ENCODE results near the gene STRBP.
"Not testable (repeated sequence)": the region's sequence is repeated elsewhere in the genome, so short reads cannot be mapped to it uniquely, and the experiment has no call there.

STRBP gene

DNA sequence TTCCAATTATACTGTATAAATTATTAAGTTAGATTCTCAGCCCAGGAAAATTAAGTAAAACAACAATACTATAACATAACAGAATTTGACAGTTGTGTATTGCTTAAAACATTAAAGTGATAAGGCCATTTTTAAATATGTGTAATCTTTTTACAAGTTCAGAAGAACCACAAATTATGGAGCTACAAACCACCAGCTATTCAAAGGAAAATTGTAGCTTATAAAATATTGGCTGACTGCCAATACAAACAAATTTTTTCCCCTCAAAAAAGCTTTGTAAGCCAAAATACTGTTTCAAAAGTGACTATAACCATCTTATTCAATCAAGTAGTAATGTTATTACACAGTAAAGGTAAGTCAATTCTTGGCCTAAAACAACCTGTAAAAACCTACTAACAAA lies 21.9 kb downstream of the STRBP start:
- no peak for DNase-seq

DNA sequence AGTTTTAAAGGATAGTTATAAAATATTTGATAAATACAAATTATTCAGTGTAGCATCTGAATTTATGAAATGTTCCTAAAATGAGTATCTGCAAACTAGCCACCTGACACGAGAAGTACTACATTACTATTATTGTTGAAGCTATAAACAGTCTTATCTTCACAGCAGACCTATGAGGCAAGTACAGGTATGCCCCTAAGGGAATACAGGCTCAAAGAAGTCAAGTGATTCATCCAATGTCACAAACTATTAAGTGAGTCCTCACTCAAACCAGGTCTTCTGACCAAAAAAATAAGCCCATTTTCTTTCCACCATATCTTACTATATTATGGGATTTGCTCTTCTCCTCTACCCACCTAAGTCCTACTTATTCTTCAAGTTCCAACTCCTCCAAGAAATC lies 28.7 kb downstream of the STRBP start:
- no peak for DNase-seq

DNA sequence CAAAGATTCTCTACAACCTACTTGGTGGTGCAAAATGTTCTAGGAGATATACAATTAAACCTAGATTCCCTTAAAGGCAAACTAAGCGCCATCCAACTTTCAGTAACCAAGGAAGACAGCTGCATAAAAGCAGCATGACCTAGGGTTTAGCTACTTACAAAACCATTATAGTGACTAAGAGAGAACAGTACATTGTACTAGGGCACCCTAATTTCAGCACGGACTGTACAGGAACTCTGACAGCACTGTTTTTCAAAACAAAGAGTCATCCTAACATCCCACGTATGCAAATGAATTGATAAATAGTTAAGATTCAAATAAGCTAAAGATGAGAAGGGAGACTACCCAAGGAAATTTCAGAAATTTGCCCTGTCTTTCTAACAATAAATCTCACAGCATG lies 30.0 kb downstream of the STRBP start:
- no peak for DNase-seq

DNA sequence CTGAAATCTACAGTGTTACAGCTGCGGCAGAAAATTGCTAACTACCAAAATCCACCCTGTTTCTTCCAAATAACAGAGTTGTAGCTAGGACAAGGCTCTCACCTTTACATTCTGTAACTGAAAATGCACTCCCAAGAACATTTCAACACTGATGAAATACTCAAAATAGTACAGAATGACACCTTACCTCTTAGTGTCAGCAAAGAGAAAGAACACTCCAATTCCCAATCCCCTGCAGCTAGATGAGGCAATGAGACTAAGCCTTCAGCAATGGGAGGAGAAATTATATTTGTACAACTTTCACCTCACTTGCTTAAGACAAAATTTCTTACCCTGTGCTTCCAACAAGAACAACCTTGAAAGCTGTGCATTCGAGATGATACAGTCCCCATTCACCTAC lies 31.2 kb downstream of the STRBP start:
- DNase-seq, result no peak

DNA sequence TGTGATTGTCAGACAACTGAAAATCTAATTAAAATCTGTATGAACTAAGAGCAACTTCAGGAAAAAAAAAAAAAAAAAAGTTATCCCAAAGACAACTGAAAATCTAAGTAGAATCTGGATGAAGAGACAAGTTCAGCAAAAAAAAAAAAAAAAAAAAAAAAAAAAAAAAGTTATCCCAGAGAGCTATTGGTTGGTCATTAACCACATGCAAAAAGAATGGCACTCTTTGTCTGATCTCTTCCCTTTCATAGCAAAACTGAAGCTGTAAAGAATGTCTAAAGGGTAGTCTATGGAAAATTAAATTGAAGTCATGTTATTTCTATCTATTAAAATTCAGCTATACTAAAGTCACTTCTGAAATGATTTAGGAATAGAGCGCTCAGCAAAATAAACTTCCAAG lies 32.9 kb downstream of the STRBP start:
- DNase-seq, result no peak

DNA sequence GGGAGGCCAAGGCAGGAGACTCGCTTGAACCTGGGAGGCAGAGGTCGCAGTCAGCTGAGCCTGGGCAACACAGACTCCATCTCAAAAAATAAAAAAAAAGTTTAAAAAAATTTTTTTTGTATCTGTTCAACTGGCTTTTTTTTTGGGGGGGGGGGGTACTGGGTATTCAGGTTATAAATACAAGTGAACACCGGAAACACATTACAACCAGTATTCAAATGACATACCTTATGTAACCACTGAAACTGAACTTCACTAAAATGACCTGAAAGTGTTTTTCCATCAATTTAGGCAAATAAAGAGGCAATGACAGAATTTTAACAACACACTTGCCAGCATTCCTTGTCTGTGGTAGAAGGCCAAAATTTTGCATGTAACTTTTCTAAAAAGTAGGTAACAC lies 33.5 kb downstream of the STRBP start:
- no peak for DNase-seq

DNA sequence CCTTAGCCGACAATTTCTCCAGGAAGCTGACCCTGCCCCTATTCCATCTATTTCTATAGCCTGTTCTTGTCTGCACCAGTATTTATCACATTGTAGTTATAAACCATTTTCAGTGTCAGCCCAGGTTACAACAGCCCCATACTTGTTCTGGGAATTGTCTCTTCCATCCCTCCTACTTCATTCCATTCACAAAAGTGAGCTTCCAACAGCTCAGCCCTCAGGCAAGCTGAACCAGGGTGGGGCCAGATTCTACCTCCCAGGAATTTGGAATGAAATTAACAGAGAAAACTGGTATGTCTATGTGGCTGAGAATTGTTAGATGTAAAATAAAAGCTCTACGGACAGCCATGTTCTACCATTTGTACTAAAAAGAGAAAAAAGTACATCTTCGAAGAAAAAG lies 36.1 kb downstream of the STRBP start:
- DNase-seq, result no peak

DNA sequence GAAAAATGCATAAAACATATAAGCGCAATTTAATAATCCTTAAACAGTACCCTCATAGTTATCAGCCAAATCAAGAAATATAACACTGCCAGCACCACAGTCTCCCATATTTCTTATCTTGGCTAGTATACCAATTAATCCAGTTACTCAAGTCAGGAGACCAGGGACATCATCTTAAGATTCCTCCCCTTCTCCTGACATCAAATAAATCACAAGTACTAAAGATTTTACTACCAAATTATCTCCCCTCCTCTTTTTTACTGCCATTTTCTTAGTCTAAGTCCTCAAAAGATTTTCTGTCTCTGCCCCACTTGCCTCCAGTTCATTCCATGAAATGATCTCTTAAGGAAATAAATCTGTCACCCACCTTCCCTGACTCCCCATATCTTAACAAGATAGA lies 37.0 kb downstream of the STRBP start:
- no peak for DNase-seq

DNA sequence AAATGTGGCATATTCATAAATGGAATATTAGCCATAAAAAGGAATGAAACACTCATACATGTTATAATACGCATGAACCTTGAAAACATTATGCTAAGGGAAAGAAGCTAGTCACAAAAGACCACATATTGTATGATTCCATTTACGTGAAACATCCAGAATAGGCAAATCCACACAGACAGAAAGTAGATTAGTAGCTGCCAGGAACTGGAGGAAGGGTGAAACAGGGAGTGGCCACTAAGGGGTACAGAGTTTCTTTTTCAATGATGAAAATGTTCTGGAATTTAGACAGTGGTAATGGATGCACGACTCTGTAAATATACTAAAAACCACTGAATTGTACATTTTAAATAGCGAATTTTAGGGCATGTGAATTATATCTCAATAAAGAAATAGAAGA lies 39.4 kb downstream of the STRBP start:
- no peak for DNase-seq

DNA sequence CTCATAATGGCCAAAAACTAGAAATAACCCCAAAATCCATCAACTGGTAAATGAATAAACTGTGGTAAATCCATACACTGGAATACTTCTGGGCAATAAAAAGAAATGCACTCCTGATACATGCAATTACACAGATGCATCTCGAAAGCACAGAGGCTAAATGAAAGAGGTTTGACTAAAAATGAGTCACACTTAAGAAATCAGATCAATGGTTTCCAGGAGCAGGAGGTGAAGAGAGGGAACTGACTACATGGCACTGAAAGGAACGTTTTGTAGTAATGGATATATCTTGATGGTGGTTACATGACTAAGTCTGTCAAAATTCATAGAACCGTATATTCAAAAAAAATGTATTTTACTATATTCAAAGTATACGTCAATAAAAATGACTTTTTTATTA lies 42.4 kb downstream of the STRBP start:
- DNase-seq, result no peak

DNA sequence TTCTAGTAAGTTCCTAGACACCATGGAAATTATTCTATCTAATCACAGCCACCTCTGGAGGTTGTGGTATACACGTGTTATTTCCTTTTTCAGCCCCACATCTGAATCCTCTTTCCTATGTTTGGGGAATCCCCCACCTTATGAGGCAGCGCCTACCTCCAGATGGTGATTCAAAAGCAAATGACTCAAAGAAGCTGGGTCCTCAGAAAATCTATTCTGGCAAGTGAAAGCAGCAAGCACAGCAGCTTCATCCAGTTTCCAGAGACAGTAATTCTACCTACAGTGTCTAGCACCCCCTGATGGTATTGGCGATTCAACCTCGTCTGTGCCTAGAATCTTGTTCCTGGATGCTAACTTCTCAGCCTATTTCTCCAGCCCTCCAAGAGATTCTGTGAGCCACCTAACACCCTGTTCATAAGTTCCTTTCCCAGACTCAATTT lies 43.0 kb downstream of the STRBP start:
- peak; percentile 15 to 28 for DNase-seq

DNA sequence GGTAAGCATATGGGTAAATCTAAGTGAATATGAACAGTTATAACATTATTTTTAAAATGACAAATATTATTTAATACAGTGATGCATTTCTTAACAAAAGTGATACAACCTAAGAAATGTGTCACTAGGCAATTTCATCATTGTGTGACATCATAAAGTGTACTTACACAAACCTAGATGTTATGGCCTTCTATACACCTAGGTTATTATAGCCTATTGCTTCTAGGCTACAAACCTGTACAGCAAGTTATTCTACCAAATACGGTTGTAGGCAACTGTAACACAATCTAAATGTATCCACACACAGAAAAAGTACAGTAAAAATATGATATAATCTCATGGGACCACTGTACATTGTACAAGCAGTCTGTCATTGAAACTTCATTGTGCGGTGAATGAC lies 48.3 kb downstream of the STRBP start:
- DNase-seq, result no peak

DNA sequence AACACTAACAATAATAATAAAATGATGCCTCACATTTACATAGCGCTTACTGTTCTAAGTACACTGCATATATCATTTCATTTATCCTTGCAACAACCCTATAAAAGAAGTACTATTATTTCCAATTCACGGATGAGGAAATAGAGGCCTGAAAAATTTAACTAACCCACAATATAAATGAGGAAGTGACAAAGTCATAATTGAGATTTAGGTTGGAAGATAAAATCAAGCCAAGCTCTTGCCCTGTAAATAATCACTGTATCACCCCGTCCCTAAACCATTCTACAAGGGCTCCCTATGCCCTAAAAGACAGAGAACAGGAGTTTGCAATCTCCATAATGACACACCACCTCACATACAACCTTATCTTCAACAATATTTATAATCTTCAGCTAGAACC lies 49.6 kb downstream of the STRBP start:
- DNase-seq, result peak in 1 of 2 experiments; percentile 4

DNA sequence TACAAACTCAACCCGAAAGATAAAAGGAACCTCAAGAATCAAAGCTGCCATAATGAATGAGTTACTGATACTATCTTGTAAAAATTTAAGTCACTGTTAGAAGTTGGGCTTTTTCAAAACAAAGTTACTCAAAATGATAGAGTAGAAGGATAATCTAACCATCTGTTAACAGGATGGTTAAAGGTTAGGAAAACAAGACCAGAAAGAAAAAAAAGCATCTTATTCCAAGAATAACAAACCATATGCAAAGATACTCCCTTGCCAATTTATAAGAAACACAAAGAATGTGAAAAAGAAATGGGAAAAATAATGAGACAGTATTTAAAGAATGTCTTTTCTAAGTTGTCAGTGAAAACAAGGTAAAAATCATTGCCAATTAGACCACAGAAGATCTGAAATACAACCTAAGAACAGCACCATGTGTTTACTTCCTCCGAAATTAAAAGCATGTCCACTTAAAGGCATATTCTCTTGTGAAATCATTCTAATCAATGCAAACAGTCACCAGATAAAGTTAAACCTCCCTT lies 51.2 kb downstream of the STRBP start:
- DNase-seq, result no peak

DNA sequence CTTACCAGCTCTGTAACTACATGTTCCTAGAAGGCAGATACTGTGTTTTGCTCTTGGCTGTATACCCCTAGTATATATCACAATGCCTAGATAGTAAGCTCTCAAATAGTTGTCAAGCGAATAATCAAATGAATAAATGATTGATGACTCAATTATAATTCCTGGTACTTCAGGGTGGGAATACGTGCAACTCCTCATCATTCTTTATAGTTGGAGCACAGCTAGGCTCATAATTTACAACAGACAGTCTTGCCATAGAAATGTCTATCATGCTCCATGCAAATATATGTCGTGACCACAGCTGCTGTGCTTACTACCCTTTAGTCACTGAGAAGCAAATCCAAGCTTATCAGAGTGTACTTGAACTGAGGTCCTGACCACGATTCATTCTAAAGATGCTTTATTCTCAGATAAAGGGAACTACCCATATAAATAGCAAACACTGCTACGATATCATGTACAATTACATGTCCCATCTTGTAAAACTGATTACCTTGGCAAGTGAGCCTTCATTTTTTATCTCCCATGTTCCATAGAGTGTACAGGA lies 52.1 kb downstream of the STRBP start:
- DNase-seq, result no peak

DNA sequence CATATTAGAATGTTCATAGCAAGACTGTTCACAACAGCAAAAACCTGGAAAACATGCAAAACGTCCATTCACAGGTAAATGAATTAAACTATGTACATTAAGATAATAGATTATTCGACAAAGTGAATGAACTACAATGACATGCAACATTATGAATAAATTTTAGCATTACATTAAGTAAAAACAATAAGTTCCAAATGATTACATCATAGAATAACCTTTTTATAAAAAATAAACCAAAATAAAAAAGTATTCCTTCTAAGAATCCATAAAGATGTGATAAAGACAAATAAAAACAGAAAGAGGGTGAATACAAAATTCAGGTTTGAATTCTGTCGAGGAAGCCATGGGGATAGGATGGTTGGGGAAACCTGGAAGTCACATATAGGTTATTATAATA lies 57.3 kb downstream of the STRBP start:
- DNase-seq, result no peak

DNA sequence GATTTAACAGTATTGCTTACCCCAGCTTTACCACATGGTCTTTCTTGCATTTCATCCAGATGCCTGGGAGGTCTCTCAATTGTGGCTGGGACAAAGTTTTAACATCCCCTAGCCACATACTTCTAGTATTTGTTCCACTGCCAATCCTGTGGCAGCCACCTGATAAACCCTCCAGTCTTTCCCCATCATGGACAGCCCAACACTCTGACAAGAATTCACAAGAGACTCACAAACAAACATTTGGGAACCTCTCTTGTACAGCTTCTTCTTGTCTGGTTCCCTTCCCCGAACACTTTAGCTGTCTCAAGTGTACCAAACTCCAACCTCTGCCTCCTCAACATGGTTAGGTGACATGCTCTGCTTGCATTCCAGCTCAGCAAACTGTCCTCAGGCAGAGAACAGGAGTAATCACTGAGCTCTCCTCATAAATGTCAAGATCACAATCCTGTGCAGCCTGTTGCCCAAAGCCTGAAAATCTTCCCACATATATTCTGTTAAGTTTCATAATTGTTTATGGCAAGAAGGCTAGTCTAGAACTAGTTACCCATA lies 59.7 kb downstream of the STRBP start:
- DNase-seq, result no peak

DNA sequence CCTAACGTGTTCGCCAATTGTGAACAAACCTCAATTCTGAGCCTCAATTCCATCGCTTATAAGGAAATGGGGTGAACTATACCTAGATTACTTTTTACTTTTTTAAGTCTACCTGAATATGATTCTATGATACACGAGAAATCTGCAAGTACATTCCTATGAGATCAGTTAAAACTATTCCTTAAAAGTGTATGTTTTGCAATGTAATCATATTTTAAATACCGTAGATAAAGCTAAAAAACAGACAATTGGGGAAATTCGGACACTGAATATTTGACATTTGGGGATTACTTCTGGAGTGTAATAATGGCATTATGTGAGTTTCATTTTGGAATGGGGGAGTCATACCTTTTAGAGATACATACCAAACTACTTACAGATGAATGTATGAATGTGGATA lies 62.3 kb downstream of the STRBP start:
- no peak for DNase-seq

DNA sequence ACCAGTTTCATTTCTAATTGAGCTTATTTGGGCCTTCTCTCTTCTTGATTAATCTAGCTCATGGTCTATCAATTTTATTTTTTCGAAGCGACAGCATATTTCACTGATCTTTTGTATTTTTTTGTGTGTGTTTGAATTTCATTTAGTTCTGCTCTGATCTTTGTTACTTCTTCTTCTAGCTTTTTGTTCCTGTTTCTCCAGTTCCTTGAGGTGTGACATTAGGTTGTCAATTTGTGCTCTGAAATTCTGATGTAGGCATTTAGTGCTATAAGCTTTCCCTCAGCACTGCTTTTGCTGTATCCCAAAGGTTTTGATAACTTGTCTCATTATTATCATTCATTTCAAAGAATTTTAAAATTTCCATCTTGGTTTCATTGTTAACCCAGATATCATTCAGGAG lies 67.3 kb downstream of the STRBP start:
- DNase-seq, result no peak

DNA sequence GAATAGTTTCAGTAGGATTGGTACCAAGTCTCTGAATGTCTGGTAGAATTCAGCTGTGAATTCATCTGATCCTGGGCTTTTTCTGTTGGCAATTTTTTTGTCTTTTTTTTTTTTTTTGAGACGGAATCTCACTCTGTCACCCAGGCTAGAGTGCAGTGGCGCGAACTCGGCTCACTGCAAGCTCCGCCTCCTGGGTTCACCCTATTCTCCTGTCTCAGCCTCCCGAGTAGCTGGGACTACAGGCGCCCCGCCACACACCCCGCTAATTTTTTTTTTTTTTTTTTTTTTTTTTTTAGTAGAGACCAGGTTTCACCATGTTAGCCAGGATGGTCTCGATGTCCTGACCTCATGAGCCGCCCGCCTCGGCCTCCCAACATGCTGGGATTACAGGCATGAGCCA lies 67.9 kb downstream of the STRBP start:
- not testable (repeated sequence) for DNase-seq

DNA sequence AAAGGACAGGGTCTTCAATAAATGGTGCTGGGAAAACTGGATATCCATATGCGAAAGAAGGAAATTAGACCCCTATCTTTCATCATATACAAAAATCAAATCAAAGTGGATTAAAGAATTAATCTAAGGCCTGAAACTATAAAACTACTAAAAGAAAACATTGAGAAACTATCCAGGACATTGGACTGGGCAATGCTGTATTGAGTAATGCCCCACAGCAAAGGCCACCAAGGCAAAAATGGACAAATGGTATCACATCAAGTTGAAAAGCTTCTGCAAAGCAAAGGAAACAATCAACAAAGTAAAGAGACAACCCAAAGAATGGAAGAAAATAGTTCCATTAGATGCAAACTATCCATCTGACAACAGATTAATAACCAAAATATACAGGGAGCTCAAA lies 72.3 kb downstream of the STRBP start:
- no peak for DNase-seq

DNA sequence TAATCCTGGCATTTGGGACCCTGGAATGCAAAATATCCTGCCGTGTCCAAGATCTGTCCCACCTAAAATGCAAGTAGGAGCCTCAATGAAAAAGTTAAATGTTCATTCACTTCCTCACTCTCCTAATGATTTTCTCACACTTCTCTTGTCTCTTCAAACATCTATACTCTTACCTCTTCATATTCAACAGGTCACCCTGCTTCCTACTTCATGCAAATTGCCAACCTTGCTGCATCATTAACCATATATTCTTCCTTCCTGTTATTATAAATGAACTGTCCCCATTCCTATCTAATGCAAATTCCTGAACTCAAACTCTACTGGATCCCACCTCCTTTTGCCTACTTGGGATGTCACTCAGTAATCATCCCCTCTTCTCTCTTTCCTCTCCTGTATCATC lies 74.4 kb downstream of the STRBP start:
- DNase-seq, result no peak

DNA sequence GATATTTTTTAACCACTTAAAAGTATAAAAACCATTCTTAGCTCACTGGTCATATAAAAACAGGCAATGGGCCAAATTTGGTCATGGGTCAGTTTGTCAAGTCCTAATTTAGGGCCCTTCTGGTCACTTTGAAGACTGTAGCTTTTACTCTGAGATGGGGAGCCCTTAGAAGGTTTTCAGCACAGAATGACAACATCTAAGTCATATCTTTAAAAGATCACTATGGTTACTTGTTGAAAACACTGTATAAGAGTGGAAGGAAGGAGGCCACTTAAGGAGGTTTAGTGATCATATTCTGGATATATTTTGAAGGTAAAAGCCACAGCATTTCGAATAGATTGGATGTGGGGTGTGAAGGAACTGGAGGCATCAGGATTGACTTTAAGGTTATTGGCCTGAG lies 76.7 kb downstream of the STRBP start:
- no peak for DNase-seq

DNA sequence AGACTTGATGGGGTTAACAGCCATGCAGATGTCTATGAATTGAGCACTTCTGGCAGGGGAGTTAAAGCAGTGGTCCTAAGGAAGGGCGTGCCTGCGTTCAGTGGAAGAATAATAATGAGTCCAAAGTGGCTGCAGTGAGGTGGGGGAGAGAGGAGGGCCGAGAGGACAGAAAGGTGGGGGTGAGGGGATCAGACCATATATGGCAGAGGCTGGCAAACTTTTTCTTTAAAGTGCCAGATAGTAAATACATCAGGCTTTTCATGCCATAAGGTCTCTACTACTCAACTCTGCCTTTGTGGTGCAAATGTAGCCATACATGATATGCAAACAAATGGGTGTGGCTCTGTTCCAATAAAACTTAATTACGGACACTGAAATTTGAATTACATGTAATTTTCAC lies 77.1 kb downstream of the STRBP start:
- no peak for DNase-seq

DNA sequence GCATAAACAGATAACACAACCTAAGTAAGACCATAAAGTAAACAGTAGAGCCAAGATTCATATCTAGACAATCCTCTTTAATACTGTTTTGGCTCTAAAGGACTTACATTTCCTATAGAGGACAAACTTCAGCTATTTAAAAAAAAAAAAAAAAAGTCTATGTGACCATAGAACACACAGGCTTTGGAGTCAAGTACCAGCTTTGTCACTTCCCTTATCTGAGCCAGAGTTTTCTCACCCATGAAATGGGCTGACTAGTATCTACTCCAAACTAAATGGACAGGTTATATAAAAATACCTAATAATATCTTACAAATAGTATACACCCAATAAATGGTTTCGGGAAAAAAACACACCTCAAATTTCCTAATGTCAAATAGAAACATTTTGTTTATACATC lies 81.3 kb downstream of the STRBP start:
- no peak for DNase-seq
